Psoas muscle (tissue), 8 donors: ENCODE measurements around the gene TALDO1. TPM values are rescaled to one million over a fixed set of nuclear protein-coding genes. Genes with fewer than 3 reads are reported as not detected.

Experiments
- ATAC-seq, 4 donors: fragments of 200-7000 bp; cut with Tn5 transposase; one replicate each; pipeline ENCODE4 v1.9.1; 2020; ENCODE audit warnings: moderate library complexity in 3 of 4, mild to moderate bottlenecking in 2 of 4
- DNase-seq, 2 donors: peaks; one replicate each; pipeline ENCODE4 v3.0.0-alpha.2; 2020
- H3K27ac ChIP-seq: fragments of 200-600 bp; one replicate; pipeline ENCODE4 v1.8.0; 2022
- H3K27me3 ChIP-seq, 3 donors: fragments of 200-600 bp in 1 of 3; one replicate each; pipeline versions ENCODE4 v1.6.1 to v1.8.0; 2013 to 2022; ENCODE audit warnings: low read length in 2 of 3, mild to moderate bottlenecking in 2 of 3, moderate library complexity in 1 of 3; ENCODE audit not compliant: insufficient read depth in 3 of 3
- H3K36me3 ChIP-seq, 2 donors: fragments of 200-600 bp in 1 of 2; one replicate each; pipeline versions ENCODE4 v1.6.1 to v1.8.0; 2013 to 2022; ENCODE audit warnings: low read depth in 1 of 2, mild to moderate bottlenecking in 1 of 2, moderate library complexity in 1 of 2; ENCODE audit not compliant: insufficient read depth in 1 of 2
- H3K4me1 ChIP-seq: fragments of 200-600 bp; one replicate; pipeline ENCODE4 v1.8.0; 2022
- H3K4me3 ChIP-seq: fragments of 200-600 bp; one replicate; pipeline ENCODE4 v1.8.0; 2022; ENCODE audit warnings: mild to moderate bottlenecking
- H3K9me3 ChIP-seq: fragments of 200-600 bp; one replicate; pipeline ENCODE4 v1.8.0; 2022
- WGBS, 3 donors: extraction: QIAGEN DNeasy Blood & Tissue Kit; methylation state at CpG; one replicate each; pipeline versions ENCODE4 v1.1.6 to v1.1.7; 2013; 5-methylcytosine and 5-hydroxymethylcytosine counted together
- intact Hi-C, 2 donors: fragments of 100-400 bp; cut with DNase I; formaldehyde crosslinking; loops; one replicate each; pipeline versions ENCODE4 v1.11.0 to v1.14.2; 2022
- polyA plus RNA-seq, 3 donors: library from polyadenylated mRNA; stranded (reverse); fragments of 200-250 nt; gene quantifications; one replicate each; pipeline ENCODE4 v1.2.3, GENCODE V29; 2013
- total RNA-seq, 4 donors: library from RNA; stranded (reverse); fragmentation: NEBNext Ultra II Directional in 2 of 4; extraction: Animal tissue kit (Norgen Biotek cat#: 25700) in 2 of 4; gene quantifications; one replicate each; pipeline versions ENCODE4 v1.2.1 to v1.2.4, GENCODE V29; 2021 to 2023
- TF ChIP-seq, protein P1 (sequence below): fragments of 200-600 bp; IDR thresholded peaks from one replicate; pipeline ENCODE4 v1.8.0; 2022; ENCODE audit warnings: antibody characterized with exemption
- donor health status: healthy with polysubstance abuse.
- donor health status: DM: no; HTN: no; CAD: no; lungs with moderate emphysema.
- donor health status: Bipolar disorder and iron deficiency.
- donor health status: healthy.
- donor health status: DM: yes; HTN: yes; CAD: no.
- donor health status: DM: no; HTN: no; CAD: no.
- donor health status: DM: no; HTN: no; CAD: no.
- donor health status: DM: yes; HTN: yes; CAD: no.

The TALDO1 gene
- total and polyA plus RNA-seq, 7 donors, result 58.7 to 140 (median 77.7) TPM

DNA sequence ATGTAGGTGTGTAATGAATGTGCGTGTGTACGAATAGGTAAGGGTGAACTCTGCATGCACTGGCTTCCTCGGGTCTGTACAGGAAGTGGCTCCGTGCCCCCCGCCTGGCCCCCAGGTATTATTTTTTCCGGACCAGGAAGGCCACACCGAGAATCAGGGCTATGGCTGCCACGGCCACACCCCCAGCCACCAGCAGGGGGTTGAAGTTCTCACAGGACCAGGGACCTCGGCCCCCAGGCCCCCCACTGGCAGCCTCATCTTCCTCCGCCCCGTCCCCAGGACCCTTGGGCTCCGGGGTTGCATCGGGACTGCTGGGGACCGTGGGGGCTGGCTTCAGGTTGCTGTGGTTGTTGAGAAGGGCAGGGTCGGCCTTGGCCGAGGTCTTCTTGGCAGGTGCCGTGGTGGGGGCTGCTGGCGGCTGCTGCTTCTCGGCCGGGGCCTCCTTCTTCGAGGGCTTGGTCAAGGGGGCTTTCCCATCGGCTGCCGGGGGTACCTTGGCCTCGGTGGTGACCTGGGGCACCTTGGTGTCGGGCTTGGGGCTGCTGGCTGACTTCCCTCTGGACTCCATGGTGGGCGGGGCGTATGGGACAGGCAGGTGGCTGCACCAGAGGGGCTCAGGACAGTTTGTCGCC is 40.9 kb downstream of the TALDO1 start:
- ATAC-seq, result no peak
- Histone ChIP-seq H3K4me3 (no peak overlapping the region), H3K4me1 (peaks cover 14% of the 10 kb centered on the region), H3K36me3 (no peaks in the 10 kb centered on the region), H3K27ac (no peak overlapping the region), H3K9me3 (no peaks in the 10 kb centered on the region), H3K27me3 (peaks cover 0 to 30% (median 11%) of the 10 kb centered on the region in 3 donors)
- intact Hi-C loops, result no loop called here
- 64 to 66% (median 66%) methylated on average over 28 of the region's 28 CpGs for WGBS, 3 donors
- DNase-seq, result peak in 1 of 2 donors; percentile 50
- TF ChIP-seq, protein P1, sequence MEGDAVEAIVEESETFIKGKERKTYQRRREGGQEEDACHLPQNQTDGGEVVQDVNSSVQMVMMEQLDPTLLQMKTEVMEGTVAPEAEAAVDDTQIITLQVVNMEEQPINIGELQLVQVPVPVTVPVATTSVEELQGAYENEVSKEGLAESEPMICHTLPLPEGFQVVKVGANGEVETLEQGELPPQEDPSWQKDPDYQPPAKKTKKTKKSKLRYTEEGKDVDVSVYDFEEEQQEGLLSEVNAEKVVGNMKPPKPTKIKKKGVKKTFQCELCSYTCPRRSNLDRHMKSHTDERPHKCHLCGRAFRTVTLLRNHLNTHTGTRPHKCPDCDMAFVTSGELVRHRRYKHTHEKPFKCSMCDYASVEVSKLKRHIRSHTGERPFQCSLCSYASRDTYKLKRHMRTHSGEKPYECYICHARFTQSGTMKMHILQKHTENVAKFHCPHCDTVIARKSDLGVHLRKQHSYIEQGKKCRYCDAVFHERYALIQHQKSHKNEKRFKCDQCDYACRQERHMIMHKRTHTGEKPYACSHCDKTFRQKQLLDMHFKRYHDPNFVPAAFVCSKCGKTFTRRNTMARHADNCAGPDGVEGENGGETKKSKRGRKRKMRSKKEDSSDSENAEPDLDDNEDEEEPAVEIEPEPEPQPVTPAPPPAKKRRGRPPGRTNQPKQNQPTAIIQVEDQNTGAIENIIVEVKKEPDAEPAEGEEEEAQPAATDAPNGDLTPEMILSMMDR, result no peak

DNA sequence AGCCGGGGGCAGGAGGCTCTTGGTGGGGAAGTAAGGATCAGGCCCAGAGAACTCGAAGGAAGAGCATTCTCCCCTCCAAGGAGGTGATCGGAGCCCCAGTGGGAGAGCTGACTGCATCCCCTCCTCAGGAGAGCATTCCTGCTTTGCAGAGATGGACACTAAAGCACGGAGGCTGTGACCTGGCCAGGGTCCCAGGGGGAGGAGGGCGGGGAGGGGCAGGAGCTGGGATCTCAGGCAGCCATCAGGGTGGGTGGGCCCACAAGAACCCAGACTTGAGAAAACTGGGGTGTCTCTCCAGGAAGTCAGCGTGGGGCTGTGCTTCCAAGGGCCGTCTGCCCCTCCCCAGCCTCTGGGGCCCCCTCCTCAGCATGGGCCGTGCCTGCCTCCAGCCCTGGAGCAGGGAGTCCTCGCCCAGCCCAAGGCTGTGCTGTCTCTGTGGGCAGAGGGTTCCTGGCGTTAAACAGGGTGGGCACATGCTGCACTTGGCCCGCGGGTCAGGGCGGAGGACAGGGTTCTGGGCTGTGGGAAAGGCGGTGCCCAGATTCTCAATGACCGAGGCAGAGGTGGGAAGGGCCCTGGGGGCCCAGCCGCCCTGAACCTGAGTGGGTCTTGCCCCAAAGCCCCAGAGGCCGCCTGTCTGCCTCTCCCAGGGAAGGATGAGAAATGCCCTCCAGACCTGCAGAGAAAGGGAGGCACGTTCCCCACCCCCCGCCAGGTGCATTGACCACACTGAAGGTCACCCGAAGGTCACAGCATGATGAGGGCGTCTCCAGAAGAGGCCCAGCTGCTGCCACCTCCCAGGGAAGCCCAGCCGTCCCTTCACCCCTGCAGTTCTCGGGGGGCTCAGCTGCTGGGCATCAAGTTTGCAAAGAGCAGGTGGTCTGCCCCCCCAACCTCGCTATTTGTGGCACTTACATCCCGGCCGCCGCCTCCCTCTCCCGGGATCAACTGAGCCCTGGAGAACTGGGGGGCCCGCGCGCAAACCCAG is 42.0 kb downstream of the TALDO1 start:
- H3K27ac ChIP-seq, result no peak overlapping the region
- no peak overlapping the region for H3K4me3 ChIP-seq
- H3K36me3 ChIP-seq, result no peaks in the 10 kb centered on the region
- TF ChIP-seq, protein P1, result no peak
- ATAC-seq, result no peak
- H3K4me1 ChIP-seq, result peaks cover 4% of the 10 kb centered on the region
- 22 to 26% (median 25%) methylated on average over 25 to 31 of the region's 31 CpGs for WGBS, 3 donors
- intact Hi-C loops, result no loop called here
- DNase-seq, result peak in 1 of 2 donors; percentile 57
- no peaks in the 10 kb centered on the region for H3K9me3 ChIP-seq
- H3K27me3 ChIP-seq, result peaks cover 0 to 39% (median 11%) of the 10 kb centered on the region in 3 donors

DNA sequence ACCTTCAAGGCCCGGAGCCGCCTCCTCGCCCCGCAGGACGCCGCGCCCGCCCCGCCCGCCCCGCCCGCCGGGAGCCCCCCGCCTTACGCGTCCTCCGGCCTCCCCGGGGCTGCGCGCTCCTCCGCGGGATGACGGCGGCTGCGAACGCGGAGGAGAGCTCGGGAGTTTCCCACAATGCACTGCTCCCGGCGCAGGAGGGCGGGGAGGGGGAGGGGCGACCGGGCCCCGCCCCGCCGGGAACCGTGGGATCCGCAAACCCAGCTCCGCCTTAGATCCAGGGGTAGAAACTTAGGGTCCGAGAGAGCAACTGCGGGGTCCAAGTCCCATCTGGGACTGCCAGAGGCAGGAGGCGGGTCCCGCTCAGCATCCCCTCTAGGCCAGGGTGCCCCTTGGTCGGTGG is 42.7 kb downstream of the TALDO1 start, which contains the start of gene CEND1:
Gene CEND1 (minus strand): TSS at position 148 of the 400 bp plus-strand sequence. CDS start 1,514 bp downstream, outside the sequence.
- Histone ChIP-seq H3K27ac (no peak within 1 kb of the TSS), H3K36me3 (no peaks in the 10 kb centered on the region), H3K4me3 (no peak within 1 kb of the TSS), H3K9me3 (no peaks in the 10 kb centered on the region), H3K4me1 (no peaks in the 10 kb centered on the region), H3K27me3 (peaks cover 0 to 43% (median 15%) of the 10 kb centered on the region in 3 donors)
- 5 to 8% (median 7%) methylated on average over 26 to 44 of the region's 44 CpGs for WGBS, 3 donors
- ATAC-seq, result peak in 1 of 4 donors; percentile 17
- intact Hi-C loops, result no loop called here
- TF ChIP-seq, protein P1, result no peak
- peak; percentile 45 to 62 for DNase-seq

DNA sequence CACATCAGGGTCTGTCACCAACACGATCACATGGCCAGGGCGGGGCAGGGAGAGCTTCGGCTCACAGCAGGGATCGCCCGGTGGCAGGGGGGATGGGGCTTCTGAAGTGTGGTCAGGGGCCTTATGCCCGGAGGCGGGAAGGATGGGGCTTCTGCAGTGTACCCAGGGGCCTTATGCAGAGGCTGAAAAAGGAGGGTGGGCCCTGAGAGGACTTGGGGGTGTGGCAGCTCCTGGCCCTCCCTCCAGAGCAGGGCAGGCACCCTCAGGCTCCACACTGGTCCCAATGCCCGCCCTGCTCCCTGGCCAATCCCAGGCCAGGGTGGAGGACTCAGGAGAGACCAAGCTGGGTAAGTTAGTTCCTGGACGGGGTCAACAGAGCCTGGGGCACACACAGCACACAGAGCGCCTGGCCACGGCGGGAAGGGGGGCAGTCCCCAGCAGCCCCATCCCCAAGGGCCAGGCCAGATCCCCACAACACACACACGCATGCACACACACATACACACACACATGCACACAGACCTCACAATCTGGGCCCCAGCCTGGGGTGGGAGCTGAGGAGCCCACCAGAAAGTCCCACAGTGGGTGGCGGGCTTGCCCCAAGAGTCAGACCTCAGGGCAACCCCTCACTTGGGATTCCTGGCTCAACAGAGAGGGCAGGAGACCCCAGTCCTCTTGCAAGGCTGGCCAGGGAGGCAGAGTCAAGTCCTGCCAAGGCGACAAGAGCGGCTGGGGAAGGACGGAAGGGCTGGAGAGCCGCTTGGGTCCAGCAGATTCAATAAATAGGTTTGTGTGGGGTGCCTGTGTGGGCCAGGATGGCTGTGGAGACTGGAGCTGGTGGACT is 43.7 kb downstream of the TALDO1 start:
- H3K27me3 ChIP-seq, result peaks cover 0 to 43% (median 19%) of the 10 kb centered on the region in 3 donors
- no peaks in the 10 kb centered on the region for H3K36me3 ChIP-seq
- no peak overlapping the region for H3K4me3 ChIP-seq
- TF ChIP-seq, protein P1, result no peak
- intact Hi-C loops, result no loop called here
- ATAC-seq (no peak), DNase-seq (peak in 1 of 2 donors; percentile 59)
- 69 to 73% (median 71%) methylated on average over 15 to 18 of the region's 18 CpGs for WGBS, 3 donors
- H3K27ac ChIP-seq, result no peak overlapping the region
- H3K9me3 ChIP-seq, result no peaks in the 10 kb centered on the region
- H3K4me1 ChIP-seq, result no peaks in the 10 kb centered on the region
